ENCODE measurements around the gene FAM72D. TPM values are rescaled to one million over a fixed set of nuclear protein-coding genes. Genes with fewer than 3 reads are reported as not detected.
"Not testable (repeated sequence)": the region's sequence is repeated elsewhere in the genome, so short reads cannot be mapped to it uniquely, and the experiment has no call there.

The FAM72D gene
- total RNA-seq (0.14 and 6.4 TPM in 2 replicates), polyA plus RNA-seq (0.94 and 7.0 TPM in 2 replicates)

DNA sequence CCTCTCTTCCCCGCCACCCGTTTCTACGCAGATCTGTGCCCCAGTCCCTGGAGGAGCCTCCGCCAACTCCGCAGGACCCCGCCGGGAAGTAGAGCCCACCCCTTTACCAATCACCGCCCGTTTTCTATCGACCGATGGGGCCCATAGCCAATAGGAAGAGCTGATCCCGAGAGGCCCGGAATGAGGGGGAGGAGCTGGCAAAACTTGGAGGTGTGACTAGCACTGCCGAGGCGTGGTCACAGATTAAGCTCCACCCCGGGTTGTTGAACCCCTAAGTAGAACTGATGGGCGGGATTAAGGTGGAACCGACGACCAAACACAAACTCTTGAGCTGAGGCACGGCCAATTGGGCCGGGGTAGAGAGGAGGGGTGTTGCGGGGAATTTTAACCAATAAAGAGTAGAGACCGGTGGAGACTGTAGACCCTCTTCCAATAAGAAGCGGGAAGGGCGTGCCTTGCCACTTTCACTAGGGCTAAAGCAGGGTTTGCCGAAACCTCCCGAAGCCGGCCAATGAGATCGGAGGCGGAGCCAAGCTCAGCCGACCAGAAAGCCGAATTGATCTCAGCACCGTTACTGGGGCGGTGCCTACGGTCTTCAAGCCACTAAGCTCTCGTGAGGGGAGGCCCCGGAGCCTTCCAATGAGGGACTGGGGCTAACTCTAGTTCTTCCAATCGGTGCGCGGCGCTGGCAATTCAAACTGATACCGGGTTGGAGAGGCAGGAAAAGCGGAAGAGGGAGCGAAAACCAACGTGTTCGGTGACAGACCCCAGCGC lies at the start of gene FAM72D, which contains the start of gene SRGAP2B:
Gene FAM72D (plus strand): TSS at position 691 of the 774 bp plus-strand sequence. CDS start 874 bp downstream, outside the sequence.
Gene SRGAP2B (minus strand): TSS at position 45 of the 774 bp plus-strand sequence. CDS start 2,427 bp downstream, outside the sequence.
- H3K36me3 ChIP-seq; H3K27me3 ChIP-seq; H3K9me3 ChIP-seq (ENCODE audit: low read depth); H3K27ac ChIP-seq; DNase-seq (ENCODE audit: low read depth in 1 of 2, low spot score in 1 of 2); H3K4me1 ChIP-seq (ENCODE audit: low read depth): not testable (repeated sequence)
- peak within 1 kb of the TSS; percentile 30 for H3K4me3 ChIP-seq

DNA sequence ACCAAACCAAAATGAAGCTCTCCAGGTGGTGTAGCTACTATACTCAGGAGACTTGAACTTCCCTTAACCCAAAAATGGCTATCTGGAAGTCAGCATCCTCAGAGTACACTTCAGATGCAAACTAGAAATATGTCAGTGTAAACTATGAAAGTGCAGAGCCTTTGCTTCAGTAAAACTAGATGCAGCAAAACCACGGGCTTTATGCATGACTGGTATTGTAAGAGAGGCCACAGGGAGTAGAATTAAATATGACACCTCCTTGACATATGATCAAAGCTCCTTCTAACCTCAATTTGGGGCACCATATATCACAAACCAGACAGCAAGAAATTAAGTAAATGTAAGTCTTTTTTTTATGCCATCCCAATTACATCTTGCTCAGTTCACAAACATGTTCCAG lies 48.2 kb upstream of the FAM72D start:
- H3K27me3 ChIP-seq; H3K9me3 ChIP-seq (ENCODE audit: low read depth); DNase-seq (ENCODE audit: low read depth in 1 of 2, low spot score in 1 of 2); H3K4me3 ChIP-seq; H3K27ac ChIP-seq; H3K4me1 ChIP-seq (ENCODE audit: low read depth); H3K36me3 ChIP-seq: not testable (repeated sequence)

DNA sequence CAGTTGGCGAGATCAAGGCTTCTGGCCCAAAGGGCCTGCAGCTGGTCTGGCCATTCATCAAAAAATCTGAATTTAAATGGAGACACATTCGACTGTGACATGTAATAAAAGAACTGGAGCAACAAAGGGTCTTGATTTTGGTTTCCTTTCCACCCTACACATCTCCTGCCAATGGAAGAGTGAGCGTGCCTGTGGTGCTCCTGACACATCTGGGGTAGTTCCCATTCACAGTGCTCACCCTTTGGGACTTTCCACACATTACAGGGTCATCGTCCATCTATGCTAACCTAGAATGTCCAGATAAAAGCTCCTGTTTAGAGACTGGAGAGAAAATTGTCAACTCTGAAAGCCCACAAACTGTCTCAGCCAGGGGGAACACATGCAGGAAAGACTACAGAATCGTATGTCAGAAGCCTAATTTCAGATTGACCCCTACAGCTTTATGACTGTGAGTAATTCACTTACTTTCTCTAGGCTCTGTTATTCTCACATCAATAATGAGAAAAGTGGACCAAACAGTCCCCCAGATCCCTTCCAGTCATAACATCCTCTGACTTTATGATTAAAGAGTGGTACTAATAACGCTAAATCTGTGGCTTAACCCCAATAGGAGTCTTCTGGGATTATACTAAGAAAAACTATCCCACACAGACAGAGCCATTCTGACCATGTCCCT lies 47.5 kb upstream of the FAM72D start:
- not testable (repeated sequence) for H3K4me3 ChIP-seq; H3K4me1 ChIP-seq (ENCODE audit: low read depth); H3K36me3 ChIP-seq; H3K27me3 ChIP-seq; DNase-seq (ENCODE audit: low read depth in 1 of 2, low spot score in 1 of 2); H3K27ac ChIP-seq; H3K9me3 ChIP-seq (ENCODE audit: low read depth)

DNA sequence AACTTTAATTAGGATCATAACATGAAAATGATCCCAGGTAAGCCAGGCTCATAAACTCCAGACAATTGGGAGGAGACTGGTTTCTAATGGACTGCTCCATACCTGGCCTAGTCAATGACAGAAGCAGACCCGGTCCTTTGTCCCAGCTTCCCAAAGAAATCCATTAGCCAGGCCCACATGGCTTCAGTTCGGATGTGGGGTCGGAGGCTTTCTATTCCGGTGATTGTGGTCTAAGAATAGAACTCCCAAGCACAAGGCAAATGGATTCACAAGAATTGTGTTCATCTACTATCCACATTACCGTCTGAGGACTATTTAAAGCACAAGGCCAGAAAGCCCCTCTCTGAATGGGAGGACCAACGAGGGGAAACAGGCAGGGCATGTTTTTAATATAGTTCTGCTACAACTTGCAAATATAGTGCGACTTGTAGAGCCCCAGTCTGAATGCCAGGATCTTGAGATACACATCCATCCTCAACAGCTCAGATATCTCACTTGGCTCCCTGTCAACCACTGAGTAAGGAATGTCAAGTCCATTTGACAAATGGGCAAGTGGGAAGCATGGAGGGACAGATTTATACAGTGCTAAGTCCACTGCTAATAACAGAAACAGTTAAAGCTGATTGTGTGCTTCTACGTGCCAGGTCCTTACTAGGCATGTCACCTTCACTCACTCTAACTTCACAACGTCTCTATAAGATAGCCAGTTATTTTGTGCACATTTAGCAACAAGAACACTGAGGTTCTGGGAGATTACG lies 43.6 kb upstream of the FAM72D start:
- not testable (repeated sequence) for DNase-seq (ENCODE audit: low read depth in 1 of 2, low spot score in 1 of 2); H3K9me3 ChIP-seq (ENCODE audit: low read depth); H3K27ac ChIP-seq; H3K36me3 ChIP-seq; H3K4me3 ChIP-seq; H3K27me3 ChIP-seq; H3K4me1 ChIP-seq (ENCODE audit: low read depth)

DNA sequence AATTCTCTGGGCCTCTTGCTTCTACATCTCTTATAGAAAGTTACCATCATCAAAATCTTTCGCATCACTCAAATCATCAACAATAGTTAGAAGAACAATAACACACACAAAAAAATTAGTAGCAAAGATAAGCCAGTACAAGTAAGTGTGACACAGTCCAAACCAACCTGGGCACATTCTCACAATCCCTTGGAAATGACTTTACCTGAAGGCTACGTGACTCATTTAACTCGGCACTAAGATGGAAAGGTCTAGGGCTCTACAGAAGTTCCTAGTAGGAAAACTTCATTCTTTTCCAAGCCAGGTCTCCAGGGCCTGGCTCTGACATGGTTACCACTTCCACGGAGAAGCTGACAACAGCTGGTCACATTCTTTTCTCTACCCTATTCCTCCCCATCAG lies 42.3 kb upstream of the FAM72D start:
- not testable (repeated sequence) for H3K9me3 ChIP-seq (ENCODE audit: low read depth); H3K4me3 ChIP-seq; H3K4me1 ChIP-seq (ENCODE audit: low read depth); H3K27ac ChIP-seq; H3K27me3 ChIP-seq; DNase-seq (ENCODE audit: low read depth in 1 of 2, low spot score in 1 of 2); H3K36me3 ChIP-seq

DNA sequence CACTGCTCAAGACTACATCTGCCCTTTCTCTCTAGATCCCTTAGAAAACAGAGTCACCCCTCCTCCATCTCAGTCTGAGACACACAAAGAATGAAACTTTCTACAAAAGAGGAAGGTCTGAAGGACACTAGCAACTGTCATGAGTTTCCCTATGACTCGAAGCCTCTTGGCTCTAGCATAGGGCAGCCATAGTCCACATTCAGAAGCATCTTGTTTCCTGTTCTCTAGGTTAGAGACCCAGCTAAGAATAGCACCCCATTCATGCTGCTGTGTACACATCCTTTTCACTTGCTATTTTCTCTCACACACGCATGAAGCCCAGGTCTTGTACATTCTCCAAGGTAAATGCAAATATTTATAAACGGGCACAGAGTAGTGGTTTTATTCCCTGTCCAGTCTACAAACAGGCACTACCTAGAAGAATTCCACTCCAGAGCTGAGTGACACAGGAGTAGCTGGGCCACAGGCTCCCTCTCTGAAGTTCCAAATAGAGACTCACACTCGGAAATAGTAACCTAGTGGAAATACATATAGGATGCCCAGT lies 40.5 kb upstream of the FAM72D start:
- not testable (repeated sequence) for H3K9me3 ChIP-seq (ENCODE audit: low read depth); DNase-seq (ENCODE audit: low read depth in 1 of 2, low spot score in 1 of 2); H3K27ac ChIP-seq; H3K4me1 ChIP-seq (ENCODE audit: low read depth); H3K36me3 ChIP-seq; H3K27me3 ChIP-seq; H3K4me3 ChIP-seq

DNA sequence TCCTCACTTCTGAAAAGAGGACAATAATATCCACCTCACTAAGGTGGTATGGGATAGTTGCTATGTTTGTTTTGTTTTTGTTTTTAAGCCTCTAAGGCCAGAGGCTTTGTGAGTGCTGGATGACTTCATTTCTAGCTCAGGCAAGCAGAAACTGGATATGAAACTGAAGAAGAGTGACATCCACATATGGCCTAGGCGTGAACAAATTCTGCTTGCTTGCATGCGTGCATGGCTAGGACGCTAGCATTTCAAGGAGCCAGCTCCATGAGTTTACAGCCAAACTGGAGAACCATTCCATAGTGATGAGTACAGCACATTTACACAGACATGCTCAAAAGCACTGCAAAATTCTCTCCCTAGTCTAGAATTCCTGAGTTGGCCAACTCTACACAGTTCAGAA lies 37.6 kb upstream of the FAM72D start:
- not testable (repeated sequence) for H3K36me3 ChIP-seq; DNase-seq (ENCODE audit: low read depth in 1 of 2, low spot score in 1 of 2); H3K4me1 ChIP-seq (ENCODE audit: low read depth); H3K27ac ChIP-seq; H3K27me3 ChIP-seq; H3K9me3 ChIP-seq (ENCODE audit: low read depth); H3K4me3 ChIP-seq

DNA sequence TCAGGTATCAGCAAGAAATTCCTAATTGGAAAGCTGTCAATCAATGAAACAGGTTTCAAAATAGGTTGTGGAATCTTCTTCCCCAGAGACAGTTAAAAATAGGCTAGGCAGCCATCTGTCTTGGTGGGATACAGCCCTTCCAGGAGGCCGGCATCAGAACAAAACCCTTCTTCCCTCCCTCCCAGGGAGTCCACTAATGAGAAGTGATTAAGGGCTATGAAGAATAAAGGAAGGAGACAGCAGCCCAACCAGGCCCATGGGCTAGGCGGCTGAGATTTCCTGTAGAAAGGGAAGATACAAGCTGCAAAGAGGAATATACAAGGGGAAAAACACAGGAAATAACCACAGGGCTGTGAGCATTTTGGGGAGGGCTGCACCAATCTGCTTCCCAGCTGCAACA lies 32.5 kb upstream of the FAM72D start:
- H3K27me3 ChIP-seq; H3K27ac ChIP-seq; H3K36me3 ChIP-seq; H3K4me3 ChIP-seq; H3K4me1 ChIP-seq (ENCODE audit: low read depth); DNase-seq (ENCODE audit: low read depth in 1 of 2, low spot score in 1 of 2); H3K9me3 ChIP-seq (ENCODE audit: low read depth): not testable (repeated sequence)

DNA sequence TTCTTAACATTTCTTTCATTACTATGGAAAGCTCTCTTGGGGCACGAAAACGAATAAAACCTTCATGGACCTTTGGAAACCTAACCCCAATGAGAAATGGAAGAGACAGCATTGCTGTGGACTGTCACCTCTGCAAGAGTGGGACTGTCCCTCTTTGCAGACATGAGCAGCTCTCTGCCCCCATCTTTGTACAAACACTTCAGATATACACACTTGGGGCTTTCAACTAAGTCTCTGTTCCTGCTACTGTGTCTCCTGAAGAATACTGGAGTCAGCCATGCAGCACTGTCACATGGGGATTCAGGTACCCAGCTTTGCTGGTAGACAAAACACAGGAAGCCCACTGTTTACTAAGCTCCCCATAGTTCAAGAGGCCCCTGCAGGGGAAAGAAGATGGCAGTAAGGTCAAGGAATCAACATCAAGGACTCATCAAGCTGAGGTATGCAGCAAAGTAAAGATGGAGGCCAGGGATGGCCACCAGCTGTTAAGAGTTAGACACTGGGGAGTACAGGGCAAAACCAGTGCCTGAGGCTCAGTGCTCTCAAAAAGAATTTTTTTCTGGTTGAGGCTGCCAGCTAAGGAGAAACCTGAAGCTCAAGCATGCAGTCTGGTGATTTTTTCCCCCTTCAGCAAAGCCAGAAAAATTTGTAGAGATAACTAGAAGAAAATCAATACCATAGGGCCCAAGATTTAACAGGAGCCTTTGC lies 31.7 kb upstream of the FAM72D start:
- H3K4me1 ChIP-seq (ENCODE audit: low read depth); H3K27me3 ChIP-seq; H3K4me3 ChIP-seq; H3K36me3 ChIP-seq; H3K9me3 ChIP-seq (ENCODE audit: low read depth); H3K27ac ChIP-seq; DNase-seq (ENCODE audit: low read depth in 1 of 2, low spot score in 1 of 2): not testable (repeated sequence)

DNA sequence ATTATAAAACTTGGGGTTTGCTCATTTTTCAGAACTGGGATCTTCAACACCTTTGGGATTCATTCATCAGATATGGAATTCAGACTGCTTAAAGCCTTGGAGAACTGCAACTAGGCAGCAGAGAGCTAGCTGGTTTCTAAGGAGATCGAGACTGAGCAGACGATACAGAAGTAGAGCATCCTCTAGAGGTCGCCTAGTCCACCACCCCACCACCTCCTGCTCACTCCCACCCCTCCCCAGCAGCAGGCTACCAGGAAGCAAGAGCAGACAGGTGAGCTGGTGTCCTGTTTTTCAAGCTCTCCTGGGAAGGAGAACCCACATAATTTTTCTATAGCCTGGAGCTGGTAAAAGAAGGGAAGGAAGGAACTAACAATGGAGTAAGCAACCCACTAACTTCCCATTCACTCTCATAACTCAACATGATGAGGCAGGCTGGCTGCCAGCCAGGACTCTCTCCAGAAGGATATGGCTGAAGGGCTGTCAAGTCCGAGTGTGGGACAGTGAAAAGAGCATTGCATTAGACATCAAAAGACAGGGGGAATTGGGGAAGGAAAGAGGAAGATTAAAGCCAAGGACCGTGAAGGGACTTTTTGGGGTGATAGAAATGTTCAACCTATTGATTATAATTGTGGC lies 30.5 kb upstream of the FAM72D start:
- H3K4me1 ChIP-seq (ENCODE audit: low read depth); H3K4me3 ChIP-seq; H3K36me3 ChIP-seq; DNase-seq (ENCODE audit: low read depth in 1 of 2, low spot score in 1 of 2); H3K9me3 ChIP-seq (ENCODE audit: low read depth); H3K27me3 ChIP-seq; H3K27ac ChIP-seq: not testable (repeated sequence)

DNA sequence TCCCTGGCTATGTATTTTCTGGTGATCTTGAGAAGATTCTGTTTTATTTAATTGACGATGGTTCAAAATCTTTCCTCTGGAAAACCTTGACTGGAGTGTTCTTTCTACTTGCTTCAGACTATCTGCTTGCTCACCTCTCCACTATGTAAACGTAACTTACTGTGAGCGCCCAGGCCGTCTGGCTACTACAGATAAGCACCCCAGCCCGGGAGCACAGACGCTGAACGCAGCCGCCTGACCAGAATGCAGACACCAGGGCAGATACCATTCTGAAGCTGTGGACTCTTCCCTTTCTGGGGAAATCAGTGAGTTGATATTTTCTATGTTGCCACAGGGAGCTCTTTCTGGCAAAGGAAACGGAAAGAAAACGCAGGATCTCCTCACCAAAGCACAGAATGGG lies 29.3 kb upstream of the FAM72D start:
- H3K4me1 ChIP-seq (ENCODE audit: low read depth); DNase-seq (ENCODE audit: low read depth in 1 of 2, low spot score in 1 of 2); H3K4me3 ChIP-seq; H3K9me3 ChIP-seq (ENCODE audit: low read depth); H3K27me3 ChIP-seq; H3K36me3 ChIP-seq; H3K27ac ChIP-seq: not testable (repeated sequence)

DNA sequence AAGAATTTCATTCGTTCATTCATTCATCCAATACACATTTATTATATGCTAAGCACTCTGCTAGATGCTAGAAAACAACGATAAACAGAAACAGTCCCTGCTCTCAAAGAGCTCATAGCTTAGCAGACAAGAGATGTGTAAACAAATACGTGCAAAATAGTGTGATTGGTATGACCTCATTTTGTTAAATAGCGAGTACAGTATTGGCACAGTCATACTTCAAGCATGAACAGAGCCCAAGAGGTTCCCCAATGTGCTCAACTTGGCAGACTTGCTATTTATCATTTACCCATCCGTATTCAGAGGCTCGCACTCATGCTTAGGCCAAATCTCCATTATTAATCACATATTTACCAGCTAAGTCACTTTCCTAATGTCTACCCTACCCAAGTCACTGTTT lies 24.2 kb upstream of the FAM72D start:
- H3K27ac ChIP-seq; H3K4me3 ChIP-seq; H3K9me3 ChIP-seq (ENCODE audit: low read depth); H3K27me3 ChIP-seq; H3K36me3 ChIP-seq; H3K4me1 ChIP-seq (ENCODE audit: low read depth); DNase-seq (ENCODE audit: low read depth in 1 of 2, low spot score in 1 of 2): not testable (repeated sequence)

DNA sequence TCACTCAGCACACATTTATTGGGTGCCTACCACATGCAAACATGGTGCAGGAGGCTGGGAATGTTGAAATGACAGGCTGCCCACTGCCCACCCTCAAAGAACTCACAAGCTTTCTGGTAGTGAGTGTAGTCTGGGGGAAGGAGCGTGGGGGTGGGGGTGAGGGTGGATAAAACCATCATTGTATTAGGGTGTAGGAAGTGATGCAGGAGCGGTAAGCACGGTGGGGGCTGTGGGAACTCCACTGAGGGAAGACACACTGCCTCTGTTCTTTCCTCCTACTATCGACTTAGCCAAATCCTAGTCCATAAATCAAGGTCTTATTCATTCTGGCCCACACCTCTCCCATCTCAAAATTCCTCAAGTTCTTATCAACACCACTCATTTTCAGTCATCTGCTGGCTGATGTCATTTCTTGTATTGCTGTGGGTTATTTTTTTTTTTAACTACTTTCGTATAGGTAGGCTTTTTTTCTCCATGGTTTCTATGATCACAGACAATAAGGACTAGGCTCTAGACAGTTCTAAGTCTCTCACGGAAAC lies 21.7 kb upstream of the FAM72D start:
- H3K36me3 ChIP-seq; H3K4me3 ChIP-seq; H3K27ac ChIP-seq; H3K4me1 ChIP-seq (ENCODE audit: low read depth); H3K27me3 ChIP-seq; DNase-seq (ENCODE audit: low read depth in 1 of 2, low spot score in 1 of 2); H3K9me3 ChIP-seq (ENCODE audit: low read depth): not testable (repeated sequence)
